Measurements from ENCODE around the gene CLEC4M.

DNA sequence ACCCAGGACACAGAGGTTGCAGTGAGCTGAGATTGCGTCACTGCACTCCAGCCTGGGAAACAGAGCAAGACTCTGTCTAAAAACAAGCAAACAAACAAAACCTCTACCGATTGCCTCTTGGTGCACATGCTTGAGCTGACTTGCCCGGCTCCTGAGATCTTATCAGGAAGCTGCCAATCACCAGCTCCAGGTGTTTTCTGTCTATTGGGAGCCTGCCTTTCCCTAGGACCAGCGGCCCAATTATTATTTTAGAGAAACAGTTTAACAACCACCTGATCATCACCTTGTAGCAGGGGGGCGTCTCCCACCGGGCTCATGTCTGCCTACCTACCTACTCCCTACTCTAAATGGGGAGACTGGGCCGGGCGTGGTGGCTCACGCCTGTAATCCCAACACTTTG, 10.8 kb downstream of the CLEC4M start:
- TF ChIP-seq, protein P1, sequence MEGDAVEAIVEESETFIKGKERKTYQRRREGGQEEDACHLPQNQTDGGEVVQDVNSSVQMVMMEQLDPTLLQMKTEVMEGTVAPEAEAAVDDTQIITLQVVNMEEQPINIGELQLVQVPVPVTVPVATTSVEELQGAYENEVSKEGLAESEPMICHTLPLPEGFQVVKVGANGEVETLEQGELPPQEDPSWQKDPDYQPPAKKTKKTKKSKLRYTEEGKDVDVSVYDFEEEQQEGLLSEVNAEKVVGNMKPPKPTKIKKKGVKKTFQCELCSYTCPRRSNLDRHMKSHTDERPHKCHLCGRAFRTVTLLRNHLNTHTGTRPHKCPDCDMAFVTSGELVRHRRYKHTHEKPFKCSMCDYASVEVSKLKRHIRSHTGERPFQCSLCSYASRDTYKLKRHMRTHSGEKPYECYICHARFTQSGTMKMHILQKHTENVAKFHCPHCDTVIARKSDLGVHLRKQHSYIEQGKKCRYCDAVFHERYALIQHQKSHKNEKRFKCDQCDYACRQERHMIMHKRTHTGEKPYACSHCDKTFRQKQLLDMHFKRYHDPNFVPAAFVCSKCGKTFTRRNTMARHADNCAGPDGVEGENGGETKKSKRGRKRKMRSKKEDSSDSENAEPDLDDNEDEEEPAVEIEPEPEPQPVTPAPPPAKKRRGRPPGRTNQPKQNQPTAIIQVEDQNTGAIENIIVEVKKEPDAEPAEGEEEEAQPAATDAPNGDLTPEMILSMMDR (IDR thresholded peaks at IDR 0.05): no peak
- no peak for TF ChIP-seq POLR2AphosphoS5 (IDR thresholded peaks at IDR 0.05; ENCODE audit: insufficient read depth in 1 of 2, low read depth in 1 of 2)

All from vagina (tissue), 2 donors.